ENCODE data around the gene KRT38.

KRT38 gene

DNA sequence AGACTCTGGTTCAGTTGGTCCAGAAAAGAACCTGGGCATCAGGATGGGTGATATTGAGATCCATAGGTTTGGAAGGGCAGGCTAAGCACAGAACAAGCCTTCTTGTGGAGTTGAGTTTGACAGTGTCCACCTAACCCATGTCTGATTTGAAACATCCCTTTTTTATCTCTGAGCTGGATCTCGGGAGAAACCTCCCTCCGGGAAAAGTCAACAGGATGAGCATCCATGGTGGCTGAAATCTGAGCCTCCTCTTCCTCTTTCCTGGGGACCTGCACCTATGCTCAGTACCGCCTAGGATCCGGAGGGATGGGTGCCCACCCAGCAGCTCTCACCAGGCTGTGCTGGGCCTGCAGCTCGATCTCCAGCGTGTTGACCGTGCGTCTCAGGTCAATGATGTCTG lies 23.0 kb upstream of the KRT38 start:
- TF ChIP-seq, protein P1, sequence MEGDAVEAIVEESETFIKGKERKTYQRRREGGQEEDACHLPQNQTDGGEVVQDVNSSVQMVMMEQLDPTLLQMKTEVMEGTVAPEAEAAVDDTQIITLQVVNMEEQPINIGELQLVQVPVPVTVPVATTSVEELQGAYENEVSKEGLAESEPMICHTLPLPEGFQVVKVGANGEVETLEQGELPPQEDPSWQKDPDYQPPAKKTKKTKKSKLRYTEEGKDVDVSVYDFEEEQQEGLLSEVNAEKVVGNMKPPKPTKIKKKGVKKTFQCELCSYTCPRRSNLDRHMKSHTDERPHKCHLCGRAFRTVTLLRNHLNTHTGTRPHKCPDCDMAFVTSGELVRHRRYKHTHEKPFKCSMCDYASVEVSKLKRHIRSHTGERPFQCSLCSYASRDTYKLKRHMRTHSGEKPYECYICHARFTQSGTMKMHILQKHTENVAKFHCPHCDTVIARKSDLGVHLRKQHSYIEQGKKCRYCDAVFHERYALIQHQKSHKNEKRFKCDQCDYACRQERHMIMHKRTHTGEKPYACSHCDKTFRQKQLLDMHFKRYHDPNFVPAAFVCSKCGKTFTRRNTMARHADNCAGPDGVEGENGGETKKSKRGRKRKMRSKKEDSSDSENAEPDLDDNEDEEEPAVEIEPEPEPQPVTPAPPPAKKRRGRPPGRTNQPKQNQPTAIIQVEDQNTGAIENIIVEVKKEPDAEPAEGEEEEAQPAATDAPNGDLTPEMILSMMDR (IDR thresholded peaks at IDR 0.05; ENCODE audit: low read length, missing control alignments): no peak
- H3K4me3 ChIP-seq (replicated peaks; ENCODE audit: low read depth, low read length): no peak overlapping the region

DNA sequence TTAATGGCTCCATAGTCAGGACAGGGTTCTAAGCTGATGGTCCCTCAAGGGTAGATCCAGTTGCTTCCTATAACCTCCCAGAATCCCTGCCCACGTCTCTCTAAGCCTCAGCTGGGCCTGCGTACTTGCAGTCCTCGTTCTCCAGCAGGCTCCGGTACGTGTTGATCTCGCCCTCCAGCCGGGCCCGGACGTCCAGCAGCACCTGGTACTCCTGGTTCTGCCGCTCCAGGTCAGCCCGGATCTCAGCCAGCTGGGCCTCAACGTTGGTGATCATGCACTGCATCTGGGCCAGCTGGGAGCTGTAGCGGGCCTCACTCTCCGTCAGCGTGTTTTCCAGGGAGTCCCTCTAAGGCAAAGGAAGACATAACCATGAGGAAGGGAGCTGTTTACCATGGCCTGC lies 21.9 kb upstream of the KRT38 start:
- no peak for DNase-seq (ENCODE audit: low read depth)
- no peak overlapping the region for H3K4me3 ChIP-seq (replicated peaks; ENCODE audit: low read depth, low read length)
- TF ChIP-seq, protein P1 (IDR thresholded peaks at IDR 0.05; ENCODE audit: low read length, missing control alignments): no peak

More for the DNA sequence above, 23.0 kb upstream of the KRT38 start:
- no peak for DNase-seq (ENCODE audit: low read depth)

DNA sequence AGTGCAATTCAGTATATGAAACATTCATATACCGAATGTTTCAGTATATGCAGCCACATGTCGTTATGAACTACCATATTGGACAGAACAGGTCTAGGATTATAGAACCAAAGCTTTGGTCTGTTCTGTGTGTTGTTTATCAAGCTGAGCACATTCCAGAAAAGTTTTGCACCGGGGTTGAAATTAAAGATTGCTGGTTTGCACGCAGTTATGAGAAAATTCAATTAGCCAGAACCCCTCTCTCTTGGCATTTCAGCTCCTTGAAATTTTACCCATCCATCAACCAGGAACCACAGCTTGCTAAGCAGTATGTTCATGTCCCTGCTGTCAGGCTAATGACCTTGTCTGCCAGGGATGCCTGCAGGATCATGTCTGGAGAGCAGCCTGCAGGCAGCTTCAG lies 16.9 kb upstream of the KRT38 start:
- H3K4me3 ChIP-seq (replicated peaks; ENCODE audit: low read depth, low read length): no peak overlapping the region
- DNase-seq (ENCODE audit: low read depth): no peak
- TF ChIP-seq, protein P1 (IDR thresholded peaks at IDR 0.05; ENCODE audit: low read length, missing control alignments): no peak

DNA sequence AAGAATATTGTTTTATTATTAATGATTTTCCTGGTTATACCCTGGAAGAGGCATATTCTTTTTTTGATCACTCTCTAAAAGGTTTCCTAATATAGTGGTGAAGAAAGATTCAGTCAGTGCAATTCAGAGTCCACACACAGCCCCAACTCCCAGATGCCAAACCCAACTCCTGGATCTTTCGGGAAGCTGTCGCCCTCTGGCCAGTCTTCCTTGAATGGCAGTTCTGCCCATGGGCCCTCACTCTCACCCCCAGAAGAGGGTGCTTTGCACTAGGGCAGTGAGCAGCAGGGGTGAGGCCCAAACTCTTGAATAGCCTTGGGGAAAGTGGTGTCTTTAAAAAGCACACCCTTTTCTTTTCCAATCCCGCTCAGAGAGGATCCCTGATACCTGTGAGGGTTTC lies 15.4 kb upstream of the KRT38 start:
- DNase-seq (ENCODE audit: low read depth): no peak
- TF ChIP-seq, protein P1 (IDR thresholded peaks at IDR 0.05; ENCODE audit: low read length, missing control alignments): no peak
- no peak overlapping the region for H3K4me3 ChIP-seq (replicated peaks; ENCODE audit: low read depth, low read length)

DNA sequence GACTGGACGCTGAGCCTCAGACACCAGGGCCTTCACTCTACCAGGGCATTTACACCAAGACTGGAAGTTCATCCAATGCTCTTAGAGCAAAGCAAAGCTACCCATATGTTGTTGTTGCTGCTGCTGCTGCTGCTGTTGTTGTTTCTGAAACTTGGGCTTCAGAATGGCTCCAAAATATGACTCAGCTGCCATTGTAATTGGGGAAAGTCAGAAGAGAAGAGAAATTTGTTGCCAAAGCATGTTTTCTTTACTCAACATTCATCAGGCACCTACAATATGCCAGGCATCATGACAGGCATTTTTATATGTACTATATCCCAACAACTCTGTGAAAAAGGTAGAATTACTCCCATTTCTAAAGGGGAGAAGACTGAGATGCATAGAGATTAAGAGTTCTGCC lies 14.5 kb upstream of the KRT38 start:
- no peak overlapping the region for H3K4me3 ChIP-seq (replicated peaks; ENCODE audit: low read depth, low read length)
- TF ChIP-seq, protein P1 (IDR thresholded peaks at IDR 0.05; ENCODE audit: low read length, missing control alignments): no peak
- peak; percentile 17 for DNase-seq (ENCODE audit: low read depth)

DNA sequence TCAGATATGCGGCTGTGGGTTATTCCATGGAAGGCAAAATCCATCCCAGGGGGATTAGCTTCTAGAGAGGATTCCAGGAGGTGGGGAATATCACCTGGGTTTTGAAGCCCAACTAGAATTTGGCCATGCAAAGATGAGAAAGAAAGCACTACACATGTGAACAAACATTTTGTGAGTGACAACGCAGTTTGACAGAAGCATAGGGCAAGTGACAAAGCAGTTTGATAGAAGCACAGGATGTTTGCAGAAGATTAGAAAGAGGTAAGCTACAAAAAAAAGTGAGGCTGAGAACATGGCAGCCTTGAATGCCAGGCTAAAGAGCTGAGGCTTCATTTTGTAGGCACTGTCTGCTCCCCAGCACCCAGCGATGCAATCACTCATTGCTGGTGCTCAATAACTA lies 12.3 kb upstream of the KRT38 start:
- no peak overlapping the region for H3K4me3 ChIP-seq (replicated peaks; ENCODE audit: low read depth, low read length)
- no peak for DNase-seq (ENCODE audit: low read depth)
- TF ChIP-seq, protein P1 (IDR thresholded peaks at IDR 0.05; ENCODE audit: low read length, missing control alignments): no peak

DNA sequence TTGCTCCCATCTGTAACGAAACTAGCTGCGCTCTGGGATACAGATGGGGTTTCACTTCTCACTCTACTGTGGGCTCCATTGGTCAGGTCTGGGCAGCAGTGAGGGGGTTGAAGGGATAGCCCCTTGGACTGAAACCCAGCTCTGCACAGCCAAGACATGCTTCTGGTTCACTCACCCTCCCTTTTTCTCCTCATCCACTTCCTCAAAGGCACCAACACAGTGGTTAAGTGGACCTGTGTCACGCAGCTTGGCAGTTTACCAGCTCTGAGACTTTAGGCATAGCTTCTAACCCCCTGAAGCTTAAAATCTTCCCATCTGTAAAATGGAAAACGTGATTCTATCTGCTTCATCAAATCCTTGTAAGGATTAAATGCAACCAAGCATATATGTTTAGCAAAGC lies 11.5 kb upstream of the KRT38 start:
- TF ChIP-seq, protein P1 (IDR thresholded peaks at IDR 0.05; ENCODE audit: low read length, missing control alignments): no peak
- no peak for DNase-seq (ENCODE audit: low read depth)
- H3K4me3 ChIP-seq (replicated peaks; ENCODE audit: low read depth, low read length): no peak overlapping the region

Measured in fibroblast of pulmonary artery (primary cell).